C4-2B (cell line): ENCODE data around the gene MAP1B.

ENCODE experiments used
- CTCF ChIP-seq: fragments of 450-650 bp; conservative IDR thresholded peaks from 2 replicates; pipeline ENCODE4 v1.5.1; 2017; ENCODE audit warnings: mild to moderate bottlenecking
- ZFX ChIP-seq: fragments of 450-650 bp; IDR thresholded peaks from 2 replicates; pipeline ENCODE4 v1.6.1; 2017

- TF ChIP-seq CTCF (no peak), ZFX (no peak)
Measured at GRCh38 chr5:72256536-72256935, 149.3 kb downstream of the MAP1B start.
